SW 1271 (cell line): ENCODE measurements around the gene SAT2.
A peak's percentile ranks its signal among the peaks of the same experiment; 100 is the strongest.
"Not testable (repeated sequence)": the region's sequence is repeated elsewhere in the genome, so short reads cannot be mapped to it uniquely, and the experiment has no call there.

ENCODE experiments used
- DNase-seq, 2 experiments: peaks; one replicate each; lab custom pipeline; 2025; lab: John Stamatoyannopoulos, UW

SAT2 gene

GRCh38 chr17:7627250-7628121, at the start of gene SAT2:
SAT2 (minus strand) TSS chr17:7627821; CDS start chr17:7627635, 186 bp downstream.
- DNase-seq, result peak; percentile 84 to 86

GRCh38 chr17:7676533-7676932, 48.9 kb upstream of the SAT2 start:
- DNase-seq, result no peak

- no peak for DNase-seq
Observed at GRCh38 chr17:7674934-7675333, 47.3 kb upstream of the SAT2 start.

GRCh38 chr17:7673239-7673638, 45.6 kb upstream of the SAT2 start:
- DNase-seq, result no peak

GRCh38 chr17:7668482-7668881, 40.9 kb upstream of the SAT2 start:
- DNase-seq, result no peak

- DNase-seq, result no peak
Observed at GRCh38 chr17:7667656-7668406, 40.2 kb upstream of the SAT2 start.

GRCh38 chr17:7656958-7657609, 29.5 kb upstream of the SAT2 start:
- DNase-seq, result no peak

- DNase-seq, result no peak
Observed at GRCh38 chr17:7655541-7655840, 27.9 kb upstream of the SAT2 start.

- DNase-seq, result no peak
Observed at GRCh38 chr17:7654832-7655540, 27.4 kb upstream of the SAT2 start.

- no peak for DNase-seq
Observed at GRCh38 chr17:7652388-7653356, 25.1 kb upstream of the SAT2 start.

- DNase-seq, result no peak
Observed at GRCh38 chr17:7651665-7652387, 24.2 kb upstream of the SAT2 start.

GRCh38 chr17:7651097-7651664, 23.6 kb upstream of the SAT2 start:
- no peak for DNase-seq

GRCh38 chr17:7650509-7651096, 23.0 kb upstream of the SAT2 start, which contains the start of gene ATP1B2:
ATP1B2 (plus strand) TSS chr17:7650926; CDS start chr17:7651519, 593 bp downstream.
- peak in 1 of 2 experiments; percentile 20 for DNase-seq

GRCh38 chr17:7647018-7647417, 19.4 kb upstream of the SAT2 start:
- no peak for DNase-seq

- no peak for DNase-seq
Observed at GRCh38 chr17:7646457-7646856, 18.8 kb upstream of the SAT2 start.

GRCh38 chr17:7644775-7645174, 17.2 kb upstream of the SAT2 start:
- no peak for DNase-seq

- DNase-seq, result not testable (repeated sequence)
Observed at GRCh38 chr17:7641635-7642034, 14.0 kb upstream of the SAT2 start.

GRCh38 chr17:7640783-7641182, 13.2 kb upstream of the SAT2 start:
- no peak for DNase-seq

GRCh38 chr17:7636163-7636562, 8.5 kb upstream of the SAT2 start:
- DNase-seq, result no peak
